ENCODE results near the gene TBC1D22A.

TBC1D22A gene

DNA sequence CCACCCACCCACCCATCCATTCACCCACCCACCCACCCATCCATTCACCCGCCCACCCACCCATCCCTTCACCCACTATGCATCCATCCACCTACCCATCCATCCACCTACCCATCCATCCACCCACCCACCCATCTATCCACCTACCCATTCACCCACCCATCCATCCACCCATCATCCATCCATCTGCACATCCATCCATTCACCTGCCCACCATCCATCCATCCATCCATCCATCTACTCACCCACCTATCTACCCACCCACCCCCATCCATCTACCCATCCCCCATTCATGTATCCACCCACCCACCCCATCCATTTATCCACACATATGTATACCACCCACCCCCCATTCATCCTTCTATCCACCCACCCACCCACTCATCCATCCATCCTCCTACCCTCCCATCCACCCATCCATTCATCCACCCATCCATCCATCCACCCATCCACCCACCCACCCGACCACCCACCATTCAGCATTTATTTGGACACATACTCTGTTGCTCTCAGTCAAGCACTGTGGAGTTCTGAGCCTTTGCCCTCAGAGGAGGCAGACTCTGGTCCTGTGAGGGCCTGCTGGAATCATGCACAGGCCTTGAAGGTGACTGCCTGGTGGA lies 380.1 kb downstream of the TBC1D22A start:
- DNase-seq (ENCODE audit: low spot score): no peak

GRCh38 chr22:47143249-47143938 lies 380.9 kb downstream of the TBC1D22A start:
- DNase-seq (ENCODE audit: low spot score): no peak

DNA sequence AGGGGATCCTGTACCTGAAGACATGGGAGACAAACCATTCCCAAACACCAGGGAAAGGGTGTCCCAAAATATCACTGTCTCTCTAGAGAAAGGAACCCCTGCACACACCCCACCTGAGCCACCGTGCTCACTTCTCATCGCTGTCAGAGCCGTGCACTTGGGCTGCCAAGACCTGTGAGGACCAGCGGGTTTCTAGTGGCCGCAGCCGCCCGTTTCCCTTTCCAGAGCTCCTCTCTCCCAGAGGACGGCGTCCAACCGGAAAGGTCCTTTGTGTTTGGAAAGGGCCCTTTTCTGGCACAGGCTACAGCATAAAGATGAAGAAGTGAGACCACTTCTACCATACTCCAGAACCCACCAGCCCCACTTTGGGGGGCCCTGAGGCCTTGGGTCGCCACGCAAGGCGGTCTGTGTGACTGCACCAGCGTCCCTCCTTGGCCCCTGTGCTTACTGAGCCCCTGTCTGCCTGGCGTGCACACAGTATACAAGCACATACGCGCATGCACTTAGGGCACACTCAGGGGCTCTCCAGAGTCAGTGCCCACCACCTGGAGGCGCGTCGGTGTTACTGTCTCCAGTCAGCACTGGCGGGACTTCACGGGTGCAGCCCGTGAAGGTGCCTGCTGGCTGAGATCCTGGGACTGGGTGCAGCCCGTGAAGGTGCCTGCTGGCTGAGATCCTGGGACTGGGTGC lies 381.8 kb downstream of the TBC1D22A start:
- no peak for DNase-seq (ENCODE audit: low spot score)

GRCh38 chr22:47144791-47145425 lies 382.5 kb downstream of the TBC1D22A start:
- DNase-seq (ENCODE audit: low spot score): no peak

- no peak for DNase-seq (ENCODE audit: low spot score)
Measured at GRCh38 chr22:47145883-47146282, 383.4 kb downstream of the TBC1D22A start.

DNA sequence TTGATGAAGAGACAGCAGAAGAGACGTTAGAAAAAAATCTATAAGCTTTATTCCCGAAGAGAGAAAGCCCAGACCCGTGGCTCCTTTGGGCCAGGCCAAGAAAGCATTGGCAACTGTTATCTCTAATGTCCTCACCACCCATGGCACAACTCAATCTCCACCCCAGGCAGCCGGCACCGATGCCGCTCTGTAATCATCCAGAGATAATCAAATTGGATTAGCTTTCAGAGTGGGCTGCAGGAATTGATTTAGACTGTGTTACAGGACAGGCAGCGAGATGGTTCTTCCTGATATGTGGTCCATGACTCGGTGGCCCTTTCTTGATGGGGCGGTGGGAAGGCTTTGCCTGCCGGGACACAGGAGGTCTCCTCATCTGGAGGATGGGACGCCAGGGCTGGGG lies 383.9 kb downstream of the TBC1D22A start:
- DNase-seq (ENCODE audit: low spot score): no peak

DNA sequence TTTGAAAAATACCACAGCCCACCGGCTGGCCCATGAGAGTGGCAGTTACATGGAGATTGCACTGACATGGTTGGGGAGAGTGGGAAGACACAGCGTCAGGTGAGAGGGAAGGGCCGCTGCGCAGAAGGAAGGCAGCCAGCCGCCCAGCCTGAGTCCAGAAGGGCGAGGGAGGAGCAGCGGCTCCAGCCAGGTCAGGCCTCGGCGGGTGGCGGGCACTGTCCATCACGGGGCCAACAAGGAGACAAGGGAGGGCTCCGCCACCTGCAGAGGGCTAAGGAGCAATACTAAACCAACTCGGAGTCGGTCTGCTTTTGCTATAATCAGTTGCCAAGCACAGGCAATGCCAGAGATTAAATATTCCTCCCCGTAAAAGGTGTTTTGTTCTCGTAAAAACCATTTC lies 384.5 kb downstream of the TBC1D22A start:
- DNase-seq (ENCODE audit: low spot score): no peak

GRCh38 chr22:47147572-47147971 lies 385.1 kb downstream of the TBC1D22A start:
- no peak for DNase-seq (ENCODE audit: low spot score)

- no peak for DNase-seq (ENCODE audit: low spot score)
Measured at GRCh38 chr22:47148510-47148909, 386.1 kb downstream of the TBC1D22A start.

DNA sequence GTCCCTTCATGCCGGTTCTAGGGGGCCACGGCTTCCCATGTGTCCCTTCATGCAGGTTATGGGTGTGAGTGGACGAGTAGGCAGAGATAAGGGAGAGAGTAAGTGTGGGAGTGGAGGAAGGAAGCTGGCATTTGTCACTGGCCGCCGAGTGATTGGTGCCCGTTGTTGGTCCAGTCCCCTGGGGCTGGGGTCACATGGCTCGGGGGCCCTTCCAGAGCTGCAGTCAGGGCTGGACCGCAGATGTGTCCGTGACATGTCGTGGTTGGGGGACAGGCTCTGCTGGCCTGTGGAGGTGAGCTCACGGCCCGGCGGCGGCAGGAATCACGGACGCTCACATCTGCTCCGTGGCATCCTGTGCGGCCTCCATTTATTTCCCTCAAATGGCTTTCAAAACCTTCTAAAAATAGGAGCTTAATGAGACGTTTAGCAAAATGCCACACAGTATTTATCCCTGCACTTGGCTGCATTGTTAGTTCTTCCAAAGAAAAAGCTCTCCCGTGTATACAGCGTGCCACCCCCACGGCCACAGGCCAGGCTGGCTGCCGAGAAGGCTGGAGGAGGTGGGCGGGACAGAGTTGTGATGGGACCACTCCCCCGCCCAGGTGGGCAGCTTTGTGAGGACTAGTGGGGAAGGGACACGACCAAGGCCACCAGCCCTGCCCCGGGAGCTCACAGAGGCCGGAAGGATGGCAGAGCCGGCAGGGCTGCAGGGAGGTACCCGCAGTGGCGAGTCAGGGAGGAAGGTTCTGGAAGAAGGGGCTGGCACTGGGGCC lies 386.7 kb downstream of the TBC1D22A start:
- DNase-seq (ENCODE audit: low spot score): no peak

DNA sequence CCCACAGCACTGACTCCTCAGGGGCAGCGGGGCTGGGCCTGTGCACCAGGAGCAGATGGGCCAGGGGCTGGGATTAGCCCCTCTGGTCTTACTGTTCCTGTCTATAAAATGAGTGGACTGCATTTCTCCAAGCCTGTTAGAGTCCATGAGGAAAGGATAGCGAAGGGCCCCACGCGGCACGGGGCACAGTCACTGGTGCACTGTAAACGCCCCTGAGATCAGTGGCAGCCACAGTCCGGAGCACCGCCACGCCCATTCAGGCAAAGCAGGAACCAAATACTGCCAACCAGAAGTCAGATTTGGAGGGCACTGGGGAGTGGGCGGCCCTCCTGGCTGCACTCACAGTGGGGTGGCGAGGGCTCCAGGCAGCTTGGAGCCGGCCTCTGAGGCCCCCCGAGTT lies 387.5 kb downstream of the TBC1D22A start:
- DNase-seq (ENCODE audit: low spot score): no peak

DNA sequence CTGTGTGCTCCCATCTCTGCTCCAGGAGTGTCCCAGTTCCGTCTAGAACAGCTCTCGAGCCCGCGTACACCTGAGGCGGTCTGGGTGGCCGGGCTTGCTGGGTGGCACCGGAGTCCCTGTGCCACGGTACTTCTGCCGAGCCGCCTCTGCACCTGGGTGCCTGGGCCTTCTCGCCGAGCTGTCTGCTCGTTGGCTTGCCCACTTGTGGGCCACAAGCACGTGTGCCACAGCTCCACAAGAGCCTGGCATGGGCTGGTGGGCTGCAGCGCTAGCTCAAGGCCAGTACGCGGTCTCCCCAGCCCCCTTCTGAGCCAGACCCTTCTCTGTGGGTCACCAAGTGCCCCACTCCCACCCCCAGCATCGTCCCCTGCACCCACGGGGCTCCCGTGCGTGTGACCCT lies 388.0 kb downstream of the TBC1D22A start:
- no peak for DNase-seq (ENCODE audit: low spot score)

DNA sequence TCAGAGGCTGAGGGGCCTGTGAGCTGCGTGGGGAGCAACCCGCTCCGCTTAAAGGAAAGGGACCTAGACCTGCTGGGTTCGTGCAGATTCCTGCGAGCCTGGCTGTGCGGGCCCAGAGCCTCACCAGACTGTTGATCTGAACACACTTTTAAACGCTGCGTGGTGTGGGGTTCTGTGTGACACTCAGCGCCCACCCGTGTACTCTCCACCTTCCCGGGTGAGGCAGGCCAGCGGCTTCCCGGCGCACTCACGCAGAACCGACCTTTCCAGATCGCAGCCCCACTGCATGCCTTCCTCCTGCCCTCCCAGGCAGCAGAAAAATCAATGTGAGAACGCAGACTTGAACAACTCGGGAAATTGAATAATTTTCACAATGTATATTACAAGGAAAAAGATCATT lies 388.6 kb downstream of the TBC1D22A start:
- no peak for DNase-seq (ENCODE audit: low spot score)

- DNase-seq (ENCODE audit: low spot score): no peak
Measured at GRCh38 chr22:47151490-47151889, 389.0 kb downstream of the TBC1D22A start.

- DNase-seq (ENCODE audit: low spot score): no peak
Measured at GRCh38 chr22:47152236-47152635, 389.8 kb downstream of the TBC1D22A start.

- no peak for DNase-seq (ENCODE audit: low spot score)
Measured at GRCh38 chr22:47152938-47153337, 390.5 kb downstream of the TBC1D22A start.

GRCh38 chr22:47153854-47154525 lies 391.5 kb downstream of the TBC1D22A start:
- DNase-seq (ENCODE audit: low spot score): no peak

- DNase-seq (ENCODE audit: low spot score): no peak
Measured at GRCh38 chr22:47154621-47155081, 392.2 kb downstream of the TBC1D22A start.

- no peak for DNase-seq (ENCODE audit: low spot score)
Measured at GRCh38 chr22:47155131-47155885, 392.9 kb downstream of the TBC1D22A start.

- no peak for DNase-seq (ENCODE audit: low spot score)
Measured at GRCh38 chr22:47155912-47156311, 393.5 kb downstream of the TBC1D22A start.
